Left ventricle myocardium inferior (tissue), 1 donor: Measurements from ENCODE around the gene FBXO48. TPM values are rescaled to one million over a fixed set of nuclear protein-coding genes. Genes with fewer than 3 reads are reported as not detected.

ENCODE experiments used
- DNase-seq: peaks from one replicate; pipeline ENCODE4 v3.0.0-alpha.2; 2020
- H3K27ac ChIP-seq: fragments of 200-600 bp; replicated peaks from 2 replicates; pipeline ENCODE4 v1.8.0; 2021
- H3K27me3 ChIP-seq: fragments of 200-600 bp; 2 replicates; pipeline ENCODE4 v1.8.0; 2021; ENCODE audit warnings: low read depth
- H3K36me3 ChIP-seq: fragments of 200-600 bp; 2 replicates; pipeline ENCODE4 v1.8.0; 2021
- H3K4me1 ChIP-seq: fragments of 200-600 bp; 2 replicates; pipeline ENCODE4 v1.8.0; 2021
- H3K4me3 ChIP-seq: fragments of 200-600 bp; 2 replicates; pipeline ENCODE4 v1.8.0; 2021; ENCODE audit warnings: mild to moderate bottlenecking, moderate library complexity
- H3K9me3 ChIP-seq: fragments of 200-600 bp; replicated peaks from 2 replicates; pipeline ENCODE4 v1.8.0; 2021
- intact Hi-C: fragments of 100-400 bp; cut with micrococcal nuclease; formaldehyde crosslinking; loops from one replicate; pipeline ENCODE4 v1.11.0; 2022
- total RNA-seq: library from RNA; stranded (reverse); fragmentation: NEBNext Ultra II Directional; extraction: Animal tissue kit (Norgen Biotek cat#: 25700); gene quantifications from one replicate; pipeline ENCODE4 v1.2.1, GENCODE V29; 2021
- TF ChIP-seq, protein P1 (sequence below): fragments of 200-600 bp; IDR thresholded peaks from 2 replicates; pipeline ENCODE4 v1.8.0; 2021; ENCODE audit warnings: antibody characterized with exemption, mild to moderate bottlenecking, borderline replicate concordance
- donor health status: DM: no; HTN: yes; CAD: no; lungs with severe emphysema.

Gene FBXO48
- total RNA-seq, 1 donor from 2014 or later, result 1.0 TPM

DNA sequence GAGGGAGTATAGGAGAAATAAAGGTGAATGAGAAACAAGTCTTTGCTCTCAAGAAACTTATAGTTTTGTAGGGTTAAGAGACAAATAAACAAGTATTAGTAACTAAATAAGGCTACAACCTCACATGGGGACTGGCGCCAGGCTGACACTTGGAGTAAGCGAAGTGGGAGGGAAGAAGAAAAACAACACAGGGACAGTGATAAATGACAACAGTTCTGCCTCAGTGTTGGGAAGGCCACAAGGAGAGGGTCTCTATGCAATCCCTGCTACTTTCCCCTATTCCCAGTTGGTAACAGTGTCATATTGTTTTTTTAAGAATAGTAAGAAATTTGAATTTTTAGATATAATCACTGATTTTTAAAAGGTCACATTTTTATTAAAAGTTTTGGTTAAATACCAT lies 4.3 kb upstream of the FBXO48 start:
- no peak overlapping the region for H3K4me3 ChIP-seq
- DNase-seq, result no peak
- H3K4me1 ChIP-seq, result peaks cover 20% of the 10 kb centered on the region
- H3K36me3 ChIP-seq, result no peaks in the 10 kb centered on the region
- H3K27me3 ChIP-seq, result no peaks in the 10 kb centered on the region
- no peak overlapping the region for H3K27ac ChIP-seq
- H3K9me3 ChIP-seq, result no peaks in the 10 kb centered on the region
- intact Hi-C loops, result no loop called here
- TF ChIP-seq, protein P1, sequence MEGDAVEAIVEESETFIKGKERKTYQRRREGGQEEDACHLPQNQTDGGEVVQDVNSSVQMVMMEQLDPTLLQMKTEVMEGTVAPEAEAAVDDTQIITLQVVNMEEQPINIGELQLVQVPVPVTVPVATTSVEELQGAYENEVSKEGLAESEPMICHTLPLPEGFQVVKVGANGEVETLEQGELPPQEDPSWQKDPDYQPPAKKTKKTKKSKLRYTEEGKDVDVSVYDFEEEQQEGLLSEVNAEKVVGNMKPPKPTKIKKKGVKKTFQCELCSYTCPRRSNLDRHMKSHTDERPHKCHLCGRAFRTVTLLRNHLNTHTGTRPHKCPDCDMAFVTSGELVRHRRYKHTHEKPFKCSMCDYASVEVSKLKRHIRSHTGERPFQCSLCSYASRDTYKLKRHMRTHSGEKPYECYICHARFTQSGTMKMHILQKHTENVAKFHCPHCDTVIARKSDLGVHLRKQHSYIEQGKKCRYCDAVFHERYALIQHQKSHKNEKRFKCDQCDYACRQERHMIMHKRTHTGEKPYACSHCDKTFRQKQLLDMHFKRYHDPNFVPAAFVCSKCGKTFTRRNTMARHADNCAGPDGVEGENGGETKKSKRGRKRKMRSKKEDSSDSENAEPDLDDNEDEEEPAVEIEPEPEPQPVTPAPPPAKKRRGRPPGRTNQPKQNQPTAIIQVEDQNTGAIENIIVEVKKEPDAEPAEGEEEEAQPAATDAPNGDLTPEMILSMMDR, result no peak

DNA sequence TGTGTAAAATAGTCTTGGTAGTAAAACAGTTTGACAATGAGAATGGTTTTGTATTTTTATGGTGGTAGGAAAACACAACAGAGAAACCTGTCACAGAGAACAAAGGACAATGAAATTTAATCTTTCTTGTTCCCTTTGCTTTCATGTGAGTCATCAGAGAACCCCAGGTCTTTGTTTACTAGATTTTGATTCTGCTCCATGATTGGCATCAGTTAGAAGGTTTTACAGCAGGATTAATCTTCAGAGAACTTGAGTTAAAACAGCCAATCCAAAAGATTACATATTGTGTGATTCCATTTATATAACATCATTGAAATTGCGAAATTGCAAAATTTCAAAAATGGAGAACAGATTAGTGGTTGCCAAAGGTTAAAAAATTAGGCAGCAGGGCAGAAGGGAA lies 2.8 kb upstream of the FBXO48 start:
- Histone ChIP-seq H3K9me3 (no peaks in the 10 kb centered on the region), H3K27ac (no peak overlapping the region), H3K4me3 (no peak overlapping the region), H3K36me3 (no peaks in the 10 kb centered on the region), H3K27me3 (no peaks in the 10 kb centered on the region), H3K4me1 (peaks cover 29% of the 10 kb centered on the region)
- TF ChIP-seq, protein P1, result no peak
- no peak for DNase-seq
- intact Hi-C loops, result loop anchor here (10.0 kb wide), 1 partner anchor 455 kb away; no protein-coding TSS in a partner anchor

DNA sequence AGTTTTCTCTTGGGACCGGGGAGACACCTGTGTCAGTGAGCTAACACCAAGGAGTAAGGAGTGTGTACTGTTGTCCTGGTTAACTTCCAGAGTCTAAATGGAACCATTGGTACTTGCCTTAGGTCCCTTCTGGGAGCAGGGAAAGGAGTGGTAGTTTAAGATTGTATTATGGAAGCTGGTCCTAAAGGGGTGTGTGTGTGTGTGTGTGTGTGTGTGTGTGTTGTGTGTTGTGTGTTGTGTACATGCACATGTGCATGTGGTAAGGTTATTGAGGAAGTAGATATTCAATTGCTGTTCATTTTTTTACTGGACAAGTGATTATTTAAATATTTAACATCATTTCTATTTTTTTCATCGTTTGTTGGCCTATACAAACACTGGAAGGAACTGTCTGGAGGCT lies 1.7 kb upstream of the FBXO48 start:
- TF ChIP-seq, protein P1, result no peak
- Histone ChIP-seq H3K27me3 (no peaks in the 10 kb centered on the region), H3K36me3 (no peaks in the 10 kb centered on the region), H3K4me3 (peak overlapping the region; percentile 90), H3K4me1 (peaks cover 29% of the 10 kb centered on the region), H3K9me3 (no peaks in the 10 kb centered on the region), H3K27ac (no peak overlapping the region)
- DNase-seq, result no peak
- intact Hi-C loops, result loop anchor here (10.0 kb wide), 1 partner anchor 456 kb away; no protein-coding TSS in a partner anchor

DNA sequence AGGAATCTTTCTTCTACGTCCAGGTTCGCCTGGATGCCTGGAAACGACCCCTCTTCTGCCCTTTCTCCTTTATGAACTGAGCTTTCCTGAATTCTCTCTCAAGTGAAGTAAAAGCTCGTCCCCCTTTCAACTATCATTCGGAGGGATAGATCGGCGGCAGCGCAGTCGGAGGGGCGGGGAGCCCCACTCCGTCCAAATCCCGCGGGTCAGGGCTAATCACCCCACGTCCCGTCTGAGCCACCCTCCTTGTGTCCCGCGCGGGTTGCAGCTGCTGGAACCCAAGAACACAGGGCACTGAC lies 367 bp downstream of the FBXO48 start:
- Histone ChIP-seq H3K27me3 (no peaks in the 10 kb centered on the region), H3K4me3 (peak overlapping the region; percentile 90), H3K4me1 (peaks cover 35% of the 10 kb centered on the region), H3K36me3 (no peaks in the 10 kb centered on the region), H3K27ac (peak overlapping the region; percentile 88), H3K9me3 (no peaks in the 10 kb centered on the region)
- DNase-seq, result no peak
- intact Hi-C loops, result loop anchor here (10.0 kb wide), 1 partner anchor 458 kb away; no protein-coding TSS in a partner anchor
- TF ChIP-seq, protein P1, result no peak

DNA sequence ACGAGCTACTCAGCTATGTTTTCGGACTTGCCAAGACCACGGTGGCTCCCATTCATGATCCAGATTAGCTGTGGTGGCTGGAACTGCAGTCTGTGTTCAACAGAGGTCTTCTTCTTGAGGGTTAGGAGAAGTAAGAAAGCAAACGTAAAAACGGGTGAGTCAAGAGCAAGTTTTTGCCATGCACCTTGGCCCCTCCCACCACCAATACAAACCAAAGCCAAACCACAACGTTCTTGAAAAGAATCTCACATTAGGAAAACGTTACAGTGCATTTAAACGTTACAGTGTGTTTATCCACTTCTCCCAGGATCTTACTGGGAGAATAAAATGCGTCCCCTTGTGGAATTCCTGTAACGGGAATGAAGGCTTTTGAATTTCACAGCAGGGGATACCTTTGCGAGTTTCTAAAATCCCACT lies 725 bp downstream of the FBXO48 start:
- Histone ChIP-seq H3K9me3 (no peaks in the 10 kb centered on the region), H3K4me3 (peak overlapping the region; percentile 90), H3K36me3 (no peaks in the 10 kb centered on the region), H3K4me1 (peaks cover 35% of the 10 kb centered on the region), H3K27me3 (no peaks in the 10 kb centered on the region), H3K27ac (peak overlapping the region; percentile 88)
- intact Hi-C loops, result loop anchor here (10.0 kb wide), 1 partner anchor 458 kb away; no protein-coding TSS in a partner anchor
- TF ChIP-seq, protein P1, result peak; percentile 11
- no peak for DNase-seq
